Activated naive CD8-positive, alpha-beta T cell treated with anti-CD3 and anti-CD28 coated beads, Interleukin-2, amount 50 U/mL, for 16 hours (primary cell): ENCODE data around the gene CEP192.
"Not testable (repeated sequence)": the region's sequence is repeated elsewhere in the genome, so short reads cannot be mapped to it uniquely, and the experiment has no call there.

Experiments
- DNase-seq: peaks from one replicate; pipeline ENCODE4 v3.0.0-alpha.2; 2020; ENCODE audit warnings: low read depth, low spot score

CEP192 gene, protein sequence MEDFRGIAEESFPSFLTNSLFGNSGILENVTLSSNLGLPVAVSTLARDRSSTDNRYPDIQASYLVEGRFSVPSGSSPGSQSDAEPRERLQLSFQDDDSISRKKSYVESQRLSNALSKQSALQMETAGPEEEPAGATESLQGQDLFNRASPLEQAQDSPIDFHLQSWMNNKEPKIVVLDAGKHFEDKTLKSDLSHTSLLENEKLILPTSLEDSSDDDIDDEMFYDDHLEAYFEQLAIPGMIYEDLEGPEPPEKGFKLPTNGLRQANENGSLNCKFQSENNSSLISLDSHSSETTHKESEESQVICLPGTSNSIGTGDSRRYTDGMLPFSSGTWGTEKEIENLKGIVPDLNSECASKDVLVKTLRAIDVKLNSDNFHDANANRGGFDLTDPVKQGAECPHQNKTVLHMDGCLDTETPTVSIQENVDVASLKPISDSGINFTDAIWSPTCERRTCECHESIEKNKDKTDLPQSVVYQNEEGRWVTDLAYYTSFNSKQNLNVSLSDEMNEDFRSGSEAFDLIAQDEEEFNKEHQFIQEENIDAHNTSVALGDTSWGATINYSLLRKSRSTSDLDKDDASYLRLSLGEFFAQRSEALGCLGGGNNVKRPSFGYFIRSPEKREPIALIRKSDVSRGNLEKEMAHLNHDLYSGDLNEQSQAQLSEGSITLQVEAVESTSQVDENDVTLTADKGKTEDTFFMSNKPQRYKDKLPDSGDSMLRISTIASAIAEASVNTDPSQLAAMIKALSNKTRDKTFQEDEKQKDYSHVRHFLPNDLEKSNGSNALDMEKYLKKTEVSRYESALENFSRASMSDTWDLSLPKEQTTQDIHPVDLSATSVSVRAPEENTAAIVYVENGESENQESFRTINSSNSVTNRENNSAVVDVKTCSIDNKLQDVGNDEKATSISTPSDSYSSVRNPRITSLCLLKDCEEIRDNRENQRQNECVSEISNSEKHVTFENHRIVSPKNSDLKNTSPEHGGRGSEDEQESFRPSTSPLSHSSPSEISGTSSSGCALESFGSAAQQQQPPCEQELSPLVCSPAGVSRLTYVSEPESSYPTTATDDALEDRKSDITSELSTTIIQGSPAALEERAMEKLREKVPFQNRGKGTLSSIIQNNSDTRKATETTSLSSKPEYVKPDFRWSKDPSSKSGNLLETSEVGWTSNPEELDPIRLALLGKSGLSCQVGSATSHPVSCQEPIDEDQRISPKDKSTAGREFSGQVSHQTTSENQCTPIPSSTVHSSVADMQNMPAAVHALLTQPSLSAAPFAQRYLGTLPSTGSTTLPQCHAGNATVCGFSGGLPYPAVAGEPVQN (N-terminal part only)

DNA sequence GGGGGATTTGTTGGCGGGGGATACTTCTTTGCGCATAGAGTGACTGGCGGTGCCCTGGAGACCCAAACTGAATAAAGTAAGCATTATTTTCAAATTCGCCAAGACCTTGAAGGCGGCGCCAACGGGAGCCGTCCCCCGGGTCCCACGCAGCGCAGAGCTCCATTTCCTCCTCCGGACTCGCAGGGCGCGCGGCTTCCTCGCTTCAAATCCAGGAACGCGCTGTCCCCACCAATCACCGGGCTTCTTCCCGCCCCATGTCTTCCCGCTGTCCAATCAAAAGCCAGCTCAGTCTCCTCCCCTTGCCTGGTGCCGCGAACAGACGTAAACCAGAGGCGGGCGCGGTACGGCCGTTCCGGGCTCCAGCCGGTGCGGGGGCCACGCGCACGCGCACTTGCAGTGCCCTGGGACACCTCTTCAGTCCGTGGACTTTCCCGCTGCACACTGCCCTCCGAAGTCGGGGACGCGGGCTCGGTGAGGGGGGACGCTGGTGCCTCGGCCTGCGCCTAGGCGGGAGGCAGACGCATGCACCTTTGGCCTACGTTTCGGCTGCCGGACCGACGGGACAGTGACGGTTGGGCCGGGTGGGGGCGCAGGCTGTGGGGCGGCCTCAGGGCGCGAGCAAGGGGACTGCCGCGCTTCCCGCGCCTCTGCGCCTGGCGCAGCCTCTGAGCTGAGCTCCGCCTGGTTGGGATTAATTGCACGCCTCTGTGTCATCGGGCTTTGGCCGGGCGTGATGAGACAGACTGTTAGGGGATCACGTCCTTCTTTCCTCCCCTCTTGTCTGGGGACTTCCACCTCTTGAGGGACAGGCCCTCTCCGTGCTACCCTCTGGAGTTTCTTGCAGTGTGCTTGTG lies at the start of gene CEP192:
TSS of gene CEP192 (plus strand) at position 396 of the 854 bp plus-strand sequence. CDS start 8,063 bp downstream, outside the sequence.
- DNase-seq = peak; percentile 96

DNA sequence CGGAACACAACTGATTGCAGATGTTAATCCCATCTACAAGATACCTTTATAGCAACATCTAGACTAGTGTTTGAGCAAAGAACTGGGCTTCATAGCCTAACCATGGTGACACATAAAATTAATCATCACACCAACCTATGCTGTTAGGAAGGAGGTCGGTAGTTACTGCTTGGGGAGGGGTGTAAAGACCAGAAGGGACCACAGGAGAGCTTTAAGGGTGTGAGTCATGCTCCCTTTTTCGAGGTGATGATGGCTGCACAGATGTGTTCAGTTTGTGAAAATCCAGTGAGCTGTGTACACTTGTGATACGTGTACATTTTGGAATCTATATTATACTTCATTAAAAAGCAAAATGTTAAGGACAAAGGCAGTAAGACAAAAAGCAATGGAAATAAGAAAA lies 47.9 kb upstream of the CEP192 start:
- DNase-seq = no peak

DNA sequence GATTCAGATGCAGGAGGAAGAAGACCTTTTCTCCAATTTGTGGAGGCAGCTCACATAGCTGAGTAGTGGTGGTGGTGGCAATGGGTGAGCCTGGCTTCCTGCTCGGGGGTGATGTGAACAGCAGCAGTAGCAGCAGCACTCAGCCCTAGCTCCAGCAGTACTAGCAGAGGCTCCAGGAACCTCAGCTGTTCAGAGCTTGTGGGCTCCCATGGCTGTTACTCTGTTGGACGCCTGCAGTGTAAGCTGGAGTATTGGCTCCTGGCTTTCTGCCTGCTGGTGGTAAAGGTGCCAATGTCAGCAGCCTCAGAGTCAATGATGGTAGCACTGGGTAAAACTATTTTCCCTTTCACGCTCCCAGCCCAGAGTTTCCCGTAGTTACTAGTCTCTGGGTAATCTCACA lies 46.5 kb upstream of the CEP192 start:
- DNase-seq = no peak

- DNase-seq = no peak
Observed at GRCh38 chr18:12946549-12947284, 44.4 kb upstream of the CEP192 start.

DNA sequence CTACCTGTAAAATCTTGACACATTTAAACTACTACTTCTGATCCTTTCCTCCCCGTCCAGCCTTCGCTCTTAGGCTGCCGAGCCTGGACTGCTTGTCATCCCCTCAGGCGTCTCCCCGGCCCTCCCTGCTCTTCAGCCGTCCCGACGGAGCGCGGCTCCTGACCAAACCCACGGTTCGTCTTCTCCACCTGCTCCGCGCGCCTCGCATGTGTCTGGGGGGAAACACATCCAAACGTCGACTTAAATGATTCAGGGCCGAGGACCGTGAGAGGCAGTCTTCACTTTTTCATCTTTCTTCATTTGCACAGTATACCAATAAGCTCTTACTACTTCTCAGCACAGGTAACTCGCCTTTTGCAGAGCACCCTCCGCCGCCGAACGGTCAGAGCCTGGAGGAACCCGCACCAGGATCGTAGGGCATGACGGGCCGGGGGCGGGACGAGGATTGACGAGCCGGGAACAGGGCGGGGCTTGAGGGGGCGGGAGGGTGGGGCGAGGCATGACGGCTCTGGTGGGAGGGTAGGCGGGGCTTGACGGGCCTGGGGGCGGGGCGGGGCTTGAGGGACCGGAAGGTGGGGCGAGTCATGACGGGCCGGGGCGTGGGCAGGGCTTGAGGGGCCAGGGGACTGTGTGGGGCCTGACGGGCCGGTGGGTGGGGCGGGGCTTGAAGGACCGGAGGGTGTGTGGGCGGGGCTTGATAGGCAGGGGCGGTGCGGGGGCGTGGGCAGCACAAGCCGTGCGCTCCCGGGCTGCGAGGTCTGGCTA lies 43.7 kb upstream of the CEP192 start, which contains the start of gene SEH1L:
TSS of gene SEH1L (plus strand) at position 727 of the 765 bp plus-strand sequence. CDS start 111 bp downstream, outside the sequence.
- DNase-seq = peak; percentile 99

GRCh38 chr18:12948050-12948804 lies 42.9 kb upstream of the CEP192 start:
- DNase-seq = peak; percentile 97

DNA sequence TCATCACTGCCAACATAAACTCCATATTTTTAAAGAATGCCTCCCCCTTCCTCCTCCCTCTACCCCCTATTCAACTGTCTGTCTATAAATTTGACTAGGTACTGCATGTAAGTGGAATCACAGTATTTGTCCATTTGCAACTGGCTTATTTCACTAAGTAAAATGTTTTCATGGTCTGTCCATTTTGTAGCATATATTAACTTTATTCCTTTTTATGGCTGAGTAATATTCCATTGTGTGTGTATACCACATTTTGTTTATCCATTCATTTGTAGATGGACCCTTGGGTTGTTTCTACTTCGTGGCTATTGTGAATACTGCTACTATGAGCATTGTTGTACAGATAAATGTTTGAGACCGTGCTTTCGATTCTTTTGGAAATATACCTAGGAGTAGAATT lies 32.7 kb upstream of the CEP192 start:
- DNase-seq = no peak

DNA sequence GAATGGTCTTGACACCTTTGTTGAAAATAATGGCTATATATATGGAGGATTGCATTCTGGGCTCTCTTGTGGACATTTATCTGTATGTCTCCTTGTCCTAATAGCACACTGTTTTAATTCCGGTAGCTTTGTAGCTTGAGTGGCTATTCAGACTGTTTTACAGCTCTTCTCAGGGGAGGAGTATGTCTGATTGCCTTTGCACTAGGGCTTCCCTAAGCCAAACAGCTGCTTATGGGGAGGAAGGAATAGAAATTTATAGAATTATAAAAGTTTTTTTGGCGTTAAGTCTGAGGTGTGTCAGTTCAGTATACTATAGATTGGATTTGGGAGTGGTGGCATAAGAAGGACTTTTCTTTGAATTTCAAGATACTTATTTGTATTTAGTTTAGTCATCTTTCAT lies 30.8 kb upstream of the CEP192 start:
- DNase-seq = no peak

DNA sequence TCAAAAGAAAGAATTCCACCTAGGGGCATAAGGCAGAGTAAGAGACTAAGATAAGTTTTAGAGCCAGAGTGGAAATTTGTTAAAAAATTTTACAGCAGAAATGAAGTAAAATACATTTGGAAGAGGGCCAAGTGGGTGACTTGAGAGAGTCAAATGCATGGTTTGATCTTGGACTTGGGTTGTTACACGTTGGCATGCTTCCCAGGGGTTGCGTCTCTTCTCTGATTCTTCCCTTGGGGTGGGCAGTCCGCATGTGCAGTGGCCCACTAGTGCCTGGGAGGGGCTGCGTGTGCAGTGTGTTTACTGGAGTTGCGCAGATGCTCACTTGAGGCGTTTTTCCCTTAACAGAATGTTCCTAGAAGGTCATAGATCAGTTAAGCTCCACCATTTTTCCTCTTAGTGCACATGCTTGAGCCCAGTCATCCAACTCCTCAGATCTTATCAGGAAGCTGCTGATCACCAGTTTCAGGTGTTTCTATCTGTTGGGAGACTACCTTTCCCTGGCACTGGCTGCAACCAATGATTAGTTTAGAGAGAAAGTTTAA lies 30.2 kb upstream of the CEP192 start:
- no peak for DNase-seq

DNA sequence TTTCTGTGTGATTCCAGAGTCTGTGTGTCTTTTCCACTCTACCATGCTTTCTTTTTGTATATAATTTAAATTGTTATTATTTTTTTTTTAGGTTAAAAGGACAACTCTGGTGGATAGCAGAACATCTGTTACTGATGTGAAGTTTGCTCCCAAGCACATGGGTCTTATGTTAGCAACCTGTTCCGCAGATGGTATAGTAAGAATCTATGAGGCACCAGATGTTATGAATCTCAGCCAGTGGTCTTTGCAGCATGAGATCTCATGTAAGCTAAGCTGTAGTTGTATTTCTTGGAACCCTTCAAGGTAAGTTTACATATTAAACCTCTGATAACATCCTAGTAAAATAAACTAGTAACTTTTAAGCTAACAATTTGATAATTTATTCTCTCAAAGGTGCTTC lies 28.1 kb upstream of the CEP192 start:
- DNase-seq = no peak

GRCh38 chr18:12968115-12968514 lies 23.0 kb upstream of the CEP192 start:
- no peak for DNase-seq

DNA sequence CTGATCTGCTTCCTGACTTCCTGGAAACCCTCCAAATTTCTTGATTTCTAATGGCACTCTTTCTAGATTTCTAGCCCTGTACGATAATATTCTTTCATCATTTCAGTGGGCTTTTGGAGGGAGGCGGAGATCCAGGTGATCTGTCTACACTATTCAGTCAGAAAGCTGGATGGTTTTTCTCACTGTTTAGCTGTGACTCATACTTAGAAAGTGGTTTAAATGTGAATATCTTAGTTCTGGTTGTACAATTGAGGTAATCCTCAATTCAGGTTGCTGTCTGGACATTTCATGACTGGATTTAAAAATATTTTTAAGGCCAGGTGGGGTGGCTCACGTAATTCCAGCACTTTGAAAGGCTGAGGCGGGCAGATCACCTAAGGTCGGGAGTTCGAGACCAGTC lies 22.5 kb upstream of the CEP192 start:
- no peak for DNase-seq

DNA sequence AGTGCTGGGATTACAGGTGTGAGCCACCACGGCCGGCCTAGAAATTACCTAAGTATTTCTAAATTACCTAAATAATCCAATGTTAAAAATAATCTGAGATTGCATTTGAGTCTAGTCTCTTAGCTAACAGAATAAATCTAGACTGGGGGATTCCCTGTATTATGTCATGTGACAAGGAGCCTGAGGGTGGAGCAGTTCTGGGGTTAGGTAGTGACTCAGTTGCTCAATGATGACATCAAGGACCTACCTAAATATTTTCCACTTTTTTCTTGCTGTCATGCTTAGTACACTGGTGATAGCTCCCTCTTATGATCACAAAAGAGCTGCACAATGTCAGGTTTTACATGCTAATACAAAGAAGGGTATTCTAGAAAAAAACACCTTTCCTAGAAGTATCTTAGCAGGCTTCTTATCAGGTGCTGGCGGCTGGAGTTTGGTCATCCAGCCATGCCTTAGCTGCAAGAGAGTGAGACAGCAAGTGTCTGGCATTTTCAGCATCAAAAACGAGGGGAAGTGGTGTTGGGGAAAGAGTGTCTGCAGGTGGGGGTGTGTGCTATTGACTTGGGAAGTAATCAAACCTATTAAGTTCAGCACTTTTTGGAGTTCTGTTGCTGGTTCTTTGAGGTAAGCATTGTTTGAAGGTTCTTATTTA lies 17.5 kb upstream of the CEP192 start:
- no peak for DNase-seq

GRCh38 chr18:12975488-12975887 lies 15.7 kb upstream of the CEP192 start:
- DNase-seq = no peak

GRCh38 chr18:12976305-12976704 lies 14.9 kb upstream of the CEP192 start:
- DNase-seq = no peak

DNA sequence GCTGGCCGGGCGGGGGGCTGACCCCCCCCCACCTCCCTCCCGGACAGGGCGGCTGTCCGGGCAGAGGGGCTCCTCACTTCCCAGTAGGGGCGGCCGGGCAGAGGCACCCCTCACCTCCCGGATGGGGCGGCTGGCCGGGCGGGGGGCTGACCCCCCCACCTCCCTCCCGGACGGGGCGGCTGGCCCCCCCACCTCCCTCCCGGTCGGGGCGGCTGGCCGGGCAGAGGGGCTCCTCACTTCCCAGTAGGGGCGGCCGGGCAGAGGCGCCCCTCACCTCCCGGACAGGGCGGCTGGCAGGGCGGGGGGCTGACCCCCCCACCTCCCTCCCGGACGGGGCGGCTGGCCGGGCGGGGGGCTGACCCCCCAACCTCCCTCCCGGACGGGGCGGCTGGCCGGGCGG lies 11.1 kb upstream of the CEP192 start:
- DNase-seq = not testable (repeated sequence)

DNA sequence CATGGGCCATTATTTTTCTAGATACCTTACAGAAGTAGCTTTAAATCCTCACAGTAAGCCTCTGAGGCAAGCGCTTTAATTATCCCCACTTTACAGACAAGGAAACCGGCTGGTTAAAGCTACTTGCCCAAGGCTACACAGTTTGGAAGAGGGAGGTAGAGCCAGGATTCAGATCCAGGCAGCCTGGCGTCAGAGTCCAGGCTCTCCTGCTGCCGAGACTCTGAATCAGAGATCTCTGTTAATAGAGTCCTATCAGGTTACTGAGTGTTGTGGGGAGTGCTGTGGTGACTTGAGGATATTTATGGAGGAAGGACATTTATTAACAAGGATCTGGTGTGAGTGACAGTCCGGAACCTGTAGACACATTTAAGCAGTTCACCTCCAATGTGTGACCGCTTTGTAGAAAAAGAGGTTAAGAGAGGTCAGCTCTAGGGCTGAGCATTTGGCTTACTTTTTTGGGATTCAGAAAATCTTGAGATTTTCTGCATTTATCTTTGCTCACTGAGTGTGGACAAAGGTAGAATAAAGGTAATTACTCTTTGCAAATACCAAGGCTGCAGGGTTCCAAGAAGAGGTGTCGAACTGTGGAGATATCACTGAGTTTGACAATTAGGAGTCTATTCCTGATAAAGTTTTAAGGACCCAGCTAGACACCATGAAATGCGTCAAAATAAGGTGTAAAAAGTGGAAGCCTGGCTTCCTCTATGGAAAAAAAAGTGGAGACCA lies 1.6 kb upstream of the CEP192 start:
- no peak for DNase-seq
